OCI-LY7 (cell line): ENCODE results near the gene UBE2C. TPM values are rescaled to one million over a fixed set of nuclear protein-coding genes. Genes with fewer than 3 reads are reported as not detected.

ENCODE experiments used
- BruUV-seq: library from RNA; stranded (reverse); fragments of 400-500 nt; replicated peaks from 2 replicates; lab custom pipeline; 2021; lab: Mats Ljungman, UMichigan
- CTCF ChIA-PET: fragments of 300-600 bp; sonication (Branson Sonifier 250); formaldehyde crosslinking; loops from one replicate; lab custom pipeline; 2022; ENCODE audit warnings: antibody characterized with exemption; ENCODE audit not compliant: unreplicated experiment; lab: Charles Lee
- POLR2A ChIA-PET: fragments of 300-600 bp; sonication (Branson Sonifier 250); formaldehyde crosslinking; loops from one replicate; lab custom pipeline; 2022; ENCODE audit warnings: antibody characterized with exemption; lab: Charles Lee
- DNase-seq: peaks from one replicate; pipeline ENCODE4 v3.0.0-alpha.2; 2015; ENCODE audit warnings: low spot score
- H2AFZ ChIP-seq: fragments of 200-600 bp; sonication (generic), shearing (Covaris generic); 2 replicates; pipeline ENCODE4 v1.6.1; 2014; ENCODE audit warnings: mild to moderate bottlenecking, antibody characterized with exemption, low read length, moderate library complexity
- H3K27ac ChIP-seq: fragments of 200-600 bp; sonication (generic); 2 replicates; pipeline ENCODE4 v1.5.1; 2014; ENCODE audit warnings: mixed run types, low read depth, mild to moderate bottlenecking, moderate library complexity, low read length, inconsistent platforms; ENCODE audit not compliant: poor library complexity, severe bottlenecking
- H3K36me3 ChIP-seq: fragments of 200-600 bp; sonication (generic); 2 replicates; pipeline ENCODE4 v1.6.1; 2014; ENCODE audit warnings: mild to moderate bottlenecking, antibody characterized with exemption, low read length, moderate library complexity, mixed read lengths; ENCODE audit not compliant: insufficient read depth
- H3K4me1 ChIP-seq: fragments of 200-600 bp; sonication (generic); 2 replicates; pipeline ENCODE4 v1.5.1; 2014; ENCODE audit warnings: mild to moderate bottlenecking, low read length; ENCODE audit not compliant: insufficient read depth, poor library complexity, severe bottlenecking
- H3K4me2 ChIP-seq: fragments of 200-600 bp; sonication (generic); 2 replicates; pipeline ENCODE4 v1.6.1; 2014; ENCODE audit warnings: mild to moderate bottlenecking, low read length
- H3K4me3 ChIP-seq: fragments of 200-600 bp; sonication (generic); 2 replicates; pipeline ENCODE4 v1.5.1; 2014; ENCODE audit warnings: mild to moderate bottlenecking, low read depth, low read length; ENCODE audit not compliant: poor library complexity, severe bottlenecking
- H3K79me2 ChIP-seq: fragments of 200-600 bp; sonication (generic); 2 replicates; pipeline ENCODE4 v1.6.1; 2016; ENCODE audit warnings: low read depth, mild to moderate bottlenecking, low read length, moderate library complexity, mixed read lengths; ENCODE audit not compliant: insufficient read depth
- H3K9me2 ChIP-seq: fragments of 200-600 bp; sonication (generic); 2 replicates; pipeline ENCODE4 v1.6.1; 2016; ENCODE audit warnings: mild to moderate bottlenecking, low read length, mixed read lengths; ENCODE audit not compliant: insufficient read depth
- H3K9me3 ChIP-seq: fragments of 200-600 bp; sonication (generic); 2 replicates; pipeline ENCODE4 v1.6.1; 2014; ENCODE audit warnings: mild to moderate bottlenecking, mixed run types, low read length, mixed read lengths
- H4K20me1 ChIP-seq: fragments of 200-600 bp; sonication (generic); 2 replicates; pipeline ENCODE4 v1.6.1; 2014; ENCODE audit warnings: mild to moderate bottlenecking, antibody characterized with exemption, low read length, moderate library complexity, mixed read lengths; ENCODE audit not compliant: insufficient read depth
- EZH2phosphoT487 ChIP-seq: fragments of 200-600 bp; sonication (generic); IDR thresholded peaks from 2 replicates; pipeline ENCODE4 v1.6.1; 2018; ENCODE audit warnings: low read depth, borderline replicate concordance, mild to moderate bottlenecking, mixed run types, antibody characterized with exemption, low read length, moderate library complexity, mixed read lengths
- intact Hi-C: fragments of 100-400 bp; cut with micrococcal nuclease; formaldehyde crosslinking; loops from one replicate; pipeline ENCODE4 v1.10.0; 2022; ENCODE audit not compliant: unreplicated experiment
- total RNA-seq, 2 experiments: library from RNA; depleted of rRNA in 1 of 2; stranded (reverse); fragments of >200 nt in 1 of 2; shearing (Covaris generic) in 1 of 2; gene quantifications; 2 replicates each; pipeline ENCODE4 v1.2.3, GENCODE V29; 2014 to 2022
- TF ChIP-seq, protein P1 (sequence below): fragments of 200-600 bp; sonication (generic); conservative IDR thresholded peaks from 2 replicates; pipeline ENCODE4 v1.5.1; 2014; ENCODE audit warnings: mild to moderate bottlenecking, antibody characterized with exemption, low read length, moderate library complexity, mixed read lengths

UBE2C gene
- total RNA-seq, 2 experiments from 2014 or later, result 222 to 269 TPM

DNA sequence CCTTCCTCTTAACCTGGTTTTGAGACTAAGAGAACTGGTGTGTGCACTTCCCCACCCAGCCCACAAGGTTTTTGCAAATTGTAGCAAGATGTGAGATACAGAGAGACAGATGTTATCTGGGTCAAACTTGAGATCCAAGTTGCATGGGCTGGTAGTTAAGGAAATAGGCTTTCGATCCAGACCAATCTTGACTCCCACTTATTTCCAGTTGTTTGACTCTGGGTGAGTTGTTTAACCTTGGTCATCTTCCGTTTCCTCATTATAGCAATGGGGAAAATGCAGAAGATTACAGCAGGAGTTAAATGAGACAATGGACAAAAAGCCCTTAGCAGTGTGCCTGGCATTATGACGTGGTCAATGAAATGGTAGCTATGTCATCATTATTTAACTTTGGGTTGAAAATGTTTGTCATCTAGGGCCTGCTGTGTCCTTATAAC lies 22.9 kb downstream of the UBE2C start:
- peaks cover 7% of the 10 kb centered on the region for H3K4me1 ChIP-seq

GRCh38 chr20:45835825-45836224 lies 23.4 kb downstream of the UBE2C start:
- TF ChIP-seq, protein P1, sequence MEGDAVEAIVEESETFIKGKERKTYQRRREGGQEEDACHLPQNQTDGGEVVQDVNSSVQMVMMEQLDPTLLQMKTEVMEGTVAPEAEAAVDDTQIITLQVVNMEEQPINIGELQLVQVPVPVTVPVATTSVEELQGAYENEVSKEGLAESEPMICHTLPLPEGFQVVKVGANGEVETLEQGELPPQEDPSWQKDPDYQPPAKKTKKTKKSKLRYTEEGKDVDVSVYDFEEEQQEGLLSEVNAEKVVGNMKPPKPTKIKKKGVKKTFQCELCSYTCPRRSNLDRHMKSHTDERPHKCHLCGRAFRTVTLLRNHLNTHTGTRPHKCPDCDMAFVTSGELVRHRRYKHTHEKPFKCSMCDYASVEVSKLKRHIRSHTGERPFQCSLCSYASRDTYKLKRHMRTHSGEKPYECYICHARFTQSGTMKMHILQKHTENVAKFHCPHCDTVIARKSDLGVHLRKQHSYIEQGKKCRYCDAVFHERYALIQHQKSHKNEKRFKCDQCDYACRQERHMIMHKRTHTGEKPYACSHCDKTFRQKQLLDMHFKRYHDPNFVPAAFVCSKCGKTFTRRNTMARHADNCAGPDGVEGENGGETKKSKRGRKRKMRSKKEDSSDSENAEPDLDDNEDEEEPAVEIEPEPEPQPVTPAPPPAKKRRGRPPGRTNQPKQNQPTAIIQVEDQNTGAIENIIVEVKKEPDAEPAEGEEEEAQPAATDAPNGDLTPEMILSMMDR, result no peak
- no peak for TF ChIP-seq EZH2phosphoT487
- no peak for DNase-seq
- Histone ChIP-seq H3K79me2 (no peaks in the 10 kb centered on the region), H3K36me3 (no peaks in the 10 kb centered on the region), H3K9me3 (no peaks in the 10 kb centered on the region), H3K4me2 (no peak overlapping the region), H3K4me3 (no peak overlapping the region), H3K9me2 (no peaks in the 10 kb centered on the region), H2AFZ (no peak overlapping the region), H4K20me1 (no peaks in the 10 kb centered on the region), H3K4me1 (peaks cover 7% of the 10 kb centered on the region), H3K27ac (no peak overlapping the region)
- no TSS peak for BruUV-seq
- intact Hi-C loops, result no loop called here
- POLR2A ChIA-PET, result interaction anchor here (0.6 kb wide), 1 partner anchor 106 kb away, joined by 3 read pairs; no protein-coding TSS in a partner anchor
- CTCF ChIA-PET, result no interaction called here

More for the DNA sequence above, 22.9 kb downstream of the UBE2C start:
- no peak for DNase-seq
- intact Hi-C loops, result no loop called here
- POLR2A ChIA-PET, result interaction anchor here (0.6 kb wide), 1 partner anchor 107 kb away, joined by 3 read pairs; no protein-coding TSS in a partner anchor
- TF ChIP-seq, protein P1, result no peak
- no peak for TF ChIP-seq EZH2phosphoT487
- H3K9me2 ChIP-seq, result no peaks in the 10 kb centered on the region
- H3K79me2 ChIP-seq, result no peaks in the 10 kb centered on the region
- H3K27ac ChIP-seq, result no peak overlapping the region
- no peaks in the 10 kb centered on the region for H4K20me1 ChIP-seq
- H2AFZ ChIP-seq, result no peak overlapping the region
- CTCF ChIA-PET, result no interaction called here
- H3K9me3 ChIP-seq, result no peaks in the 10 kb centered on the region
- H3K4me3 ChIP-seq, result no peak overlapping the region
- H3K36me3 ChIP-seq, result no peaks in the 10 kb centered on the region
- H3K4me2 ChIP-seq, result no peak overlapping the region
- no TSS peak for BruUV-seq

- Histone ChIP-seq H3K4me3 (no peak overlapping the region), H4K20me1 (no peaks in the 10 kb centered on the region), H3K27ac (no peak overlapping the region), H3K79me2 (no peaks in the 10 kb centered on the region), H3K9me3 (no peaks in the 10 kb centered on the region), H2AFZ (no peak overlapping the region), H3K4me2 (no peak overlapping the region), H3K9me2 (no peaks in the 10 kb centered on the region), H3K4me1 (peaks cover 13% of the 10 kb centered on the region), H3K36me3 (no peaks in the 10 kb centered on the region)
- no peak for TF ChIP-seq EZH2phosphoT487
- TF ChIP-seq, protein P1, result no peak
- ChIA-PET CTCF (no interaction called here), POLR2A (interaction anchor here (0.6 kb wide), 1 partner anchor 1732 kb away, joined by 3 read pairs; no protein-coding TSS in a partner anchor)
- intact Hi-C loops, result no loop called here
- no peak for DNase-seq
- no TSS peak for BruUV-seq
Measured at GRCh38 chr20:45836841-45837240, 24.4 kb downstream of the UBE2C start.
